GM12878 (cell line): Measurements from ENCODE around the gene HOXC13. TPM values are rescaled to one million over a fixed set of nuclear protein-coding genes. Genes with fewer than 3 reads are reported as not detected.

Experiments
- ATAC-seq: fragments of 200-7000 bp; cut with Tn5 transposase; 3 replicates; pipeline ENCODE4 v1.9.1; 2020; ENCODE audit warnings: mild to moderate bottlenecking, moderate library complexity
- BruUV-seq: library from RNA; stranded (reverse); fragments of 400-500 nt; replicated peaks from 2 replicates; lab custom pipeline; 2021; lab: Mats Ljungman, UMichigan
- CTCF ChIA-PET: fragments of 300-600 bp; sonication (Branson Sonifier 250); formaldehyde crosslinking; extraction: SDS; loops from one replicate; lab custom pipeline; 2021; ENCODE audit warnings: inconsistent platforms; lab: Yijun Ruan, JAX
- POLR2A ChIA-PET: fragments of 350-600 bp; formaldehyde crosslinking; extraction: SDS; loops from one replicate; lab custom pipeline; 2021; ENCODE audit warnings: inconsistent platforms; lab: Charles Lee
- RAD21 ChIA-PET: fragments of 300-600 bp; sonication (Branson Sonifier 250); formaldehyde crosslinking; loops from one replicate; lab custom pipeline; 2023; ENCODE audit warnings: antibody characterized with exemption; ENCODE audit not compliant: unreplicated experiment; lab: Charles Lee
- SMC1A ChIA-PET: fragments of 300-600 bp; sonication (Branson Sonifier 250); formaldehyde crosslinking; loops from one replicate; lab custom pipeline; 2023; ENCODE audit not compliant: unreplicated experiment, uncharacterized antibody; lab: Charles Lee
- DNase-seq: peaks from one replicate; pipeline ENCODE4 v3.0.0-alpha.2; 2011; ENCODE audit warnings: low read depth, low spot score
- FAIRE-seq: peaks from 3 replicates; lab custom pipeline; 2011; peaks lifted over from hg19 to GRCh38; lab: Jason Lieb, UNC
- H2AFZ ChIP-seq: 2 replicates; pipeline ENCODE4 v1.6.0; 2011; ENCODE audit warnings: low read depth, low read length, control low read depth; ENCODE audit not compliant: control insufficient read depth
- H3K27ac ChIP-seq: 2 replicates; pipeline ENCODE4 v1.5.1; 2011; ENCODE audit warnings: control low read depth; ENCODE audit not compliant: control insufficient read depth, insufficient read depth
- H3K27me3 ChIP-seq, 2 experiments: replicated peaks in 1 of 2; 2 replicates each; pipeline versions ENCODE4 v1.6.0 to v1.6.1; 2011; ENCODE audit warnings: low read length in 1 of 2; ENCODE audit not compliant: control insufficient read depth in 2 of 2, insufficient read depth in 2 of 2
- H3K36me3 ChIP-seq, 2 experiments: 2 replicates each; pipeline ENCODE4 v1.5.1; 2011; ENCODE audit warnings: low read length in 1 of 2; ENCODE audit not compliant: control insufficient read depth in 2 of 2, insufficient read depth in 2 of 2
- H3K4me1 ChIP-seq: 2 replicates; pipeline ENCODE4 v1.6.1; 2011; ENCODE audit warnings: mild to moderate bottlenecking, low read length, moderate library complexity, mixed read lengths; ENCODE audit not compliant: control insufficient read depth, insufficient read depth
- H3K4me2 ChIP-seq: 2 replicates; pipeline ENCODE4 v1.6.0; 2011; ENCODE audit warnings: control low read depth; ENCODE audit not compliant: control insufficient read depth, insufficient read depth
- H3K4me3 ChIP-seq: fragments of 200-600 bp; sonication (generic); 2 replicates; pipeline ENCODE4 v1.5.1; 2016
- H3K79me2 ChIP-seq: 2 replicates; pipeline ENCODE4 v1.6.0; 2011; ENCODE audit warnings: low read length; ENCODE audit not compliant: control insufficient read depth, insufficient read depth
- H3K9ac ChIP-seq: 2 replicates; pipeline ENCODE4 v1.8.0; 2011; ENCODE audit warnings: low read length, control low read depth, mixed read lengths; ENCODE audit not compliant: control insufficient read depth, insufficient read depth
- H3K9me3 ChIP-seq: replicated peaks from 3 replicates; pipeline ENCODE4 v1.5.1; 2011; ENCODE audit warnings: mild to moderate bottlenecking, low read length; ENCODE audit not compliant: control insufficient read depth, insufficient read depth
- H4K20me1 ChIP-seq: 2 replicates; pipeline ENCODE4 v1.6.0; 2011; ENCODE audit not compliant: control insufficient read depth, insufficient read depth
- BRCA1 ChIP-seq: IDR thresholded peaks from 2 replicates; pipeline ENCODE4 v1.6.1; 2011; ENCODE audit warnings: low read depth, low read length, improper control_type of control experiment
- CBX3 ChIP-seq: fragments of 200-600 bp; sonication (generic); IDR thresholded peaks from 2 replicates; pipeline ENCODE4 v1.6.1; 2016; ENCODE audit warnings: low read depth, borderline replicate concordance
- CEBPZ ChIP-seq: fragments of 150-350 bp; IDR thresholded peaks from 2 replicates; pipeline ENCODE4 v1.6.1; 2016; ENCODE audit warnings: low read depth, low read length
- DPF2 ChIP-seq: fragments of 450-650 bp; IDR thresholded peaks from 2 replicates; pipeline ENCODE4 v1.6.1; 2017; ENCODE audit warnings: mild to moderate bottlenecking
- EP300 ChIP-seq, 2 experiments: fragments of 150-350 bp in 1 of 2; IDR thresholded peaks; 2 replicates each; pipeline ENCODE4 v1.6.1; 2011 to 2012; ENCODE audit warnings: low read depth in 2 of 2, low read length in 2 of 2, borderline replicate concordance in 1 of 2, improper control_type of control experiment in 1 of 2, inconsistent platforms in 1 of 2; ENCODE audit not compliant: control insufficient read depth in 1 of 2
- NFXL1 ChIP-seq: fragments of 450-650 bp; IDR thresholded peaks from 2 replicates; pipeline ENCODE4 v1.6.1; 2017; ENCODE audit warnings: antibody characterized with exemption, mild to moderate bottlenecking, borderline replicate concordance
- PKNOX1 ChIP-seq: fragments of 450-650 bp; IDR thresholded peaks from 2 replicates; pipeline ENCODE4 v1.6.1; 2016; ENCODE audit warnings: mild to moderate bottlenecking
- SIX5 ChIP-seq: IDR thresholded peaks from 2 replicates; pipeline ENCODE4 v1.6.1; 2011; ENCODE audit warnings: mild to moderate bottlenecking, low read depth, low read length, moderate library complexity; ENCODE audit not compliant: severe bottlenecking
- SMARCA5 ChIP-seq: fragments of 450-650 bp; IDR thresholded peaks from 2 replicates; pipeline ENCODE4 v1.6.1; 2017; ENCODE audit warnings: mild to moderate bottlenecking
- SMC3 ChIP-seq: IDR thresholded peaks from 2 replicates; pipeline ENCODE4 v1.6.1; 2011; ENCODE audit warnings: low read length, improper control_type of control experiment, borderline replicate concordance
- SREBF2 ChIP-seq: IDR thresholded peaks from 2 replicates; pipeline ENCODE4 v1.6.1; 2012; ENCODE audit warnings: mild to moderate bottlenecking, low read length
- TCF12 ChIP-seq: IDR thresholded peaks from 2 replicates; pipeline ENCODE4 v1.6.1; 2011; ENCODE audit warnings: low read depth, mild to moderate bottlenecking, low read length
- USF1 ChIP-seq: IDR thresholded peaks from 2 replicates; pipeline ENCODE4 v1.6.1; 2011; ENCODE audit warnings: borderline replicate concordance, low read depth, mild to moderate bottlenecking, moderate library complexity, mixed read lengths, low read length; ENCODE audit not compliant: insufficient read depth; ENCODE audit errors: extremely low read length
- ZBTB33 ChIP-seq: fragments of 450-650 bp; IDR thresholded peaks from 2 replicates; pipeline ENCODE4 v1.6.1; 2017; ENCODE audit warnings: mild to moderate bottlenecking
- ZNF217 ChIP-seq: fragments of 450-650 bp; IDR thresholded peaks from 2 replicates; pipeline ENCODE4 v1.6.1; 2017; ENCODE audit warnings: antibody characterized with exemption, mild to moderate bottlenecking
- ZNF274 ChIP-seq: IDR thresholded peaks from one replicate; pipeline ENCODE4 v1.8.0; 2011; ENCODE audit not compliant: insufficient read length, insufficient read depth
- WGBS: methylation state at CpG from one replicate; pipeline ENCODE4 v1.1.6; 2016; ENCODE audit warnings: low lambda C conversion rate; ENCODE audit not compliant: insufficient replicate concordance, insufficient coverage; ENCODE audit errors: missing lambda C conversion rate; 5-methylcytosine and 5-hydroxymethylcytosine counted together
- in situ Hi-C: fragments of 300-500 bp; cut with MboI; formaldehyde crosslinking; loops from 9 replicates; pipeline ENCODE4 v1.14.3; 2018; ENCODE audit warnings: mixed read lengths
- intact Hi-C: fragments of 100-400 bp; cut with micrococcal nuclease; formaldehyde crosslinking; loops from one replicate; pipeline ENCODE4 v1.14.2; 2022; ENCODE audit not compliant: unreplicated experiment
- polyA plus RNA-seq, 11 experiments: library from polyadenylated mRNA; depleted of rRNA in 4 of 11; unstranded in 6 of 11; stranded (reverse) in 5 of 11; fragments of >200 nt; fragmentation: Nextera tagmentation in 4 of 11; fragmentation: Illumina TruSeq in 1 of 11; extraction: Ambion mirVana in 4 of 11; extraction: Trizol in 1 of 11; gene quantifications; 1 replicate in 1 of 11; 2 replicates in 10 of 11; pipeline versions ENCODE4 v1.2.1 to v1.2.3, GENCODE V29; 2011 to 2016; ENCODE audit warnings: inconsistent platforms in 2 of 11, missing spikeins in 2 of 11, low read depth in 1 of 11
- total RNA-seq, 4 experiments: library from RNA; depleted of rRNA in 3 of 4; stranded (reverse); fragments of >200 nt in 3 of 4; fragmentation: Illumina TruSeq in 1 of 4; extraction: Trizol in 1 of 4; gene quantifications; 2 replicates each; pipeline versions ENCODE4 v1.2.1 to v1.2.3, GENCODE V29; 2013 to 2021

Gene HOXC13
- total and polyA plus RNA-seq, 10 of the 15 experiments (the other 5 are each of a cell fraction or from before 2014, with no cell fraction given): not detected

- Histone ChIP-seq H3K36me3 (no peaks in the 10 kb centered on the region), H3K4me1 (peaks cover 22% of the 10 kb centered on the region), H3K27ac (no peak overlapping the region), H3K79me2 (no peaks in the 10 kb centered on the region), H4K20me1 (no peaks in the 10 kb centered on the region), H3K9me3 (no peaks in the 10 kb centered on the region; the same call in 1 of the 3 replicates), H3K9ac (no peak overlapping the region), H3K4me3 (no peak overlapping the region), H3K4me2 (no peak overlapping the region), H3K27me3 (peaks cover 22 to 29% of the 10 kb centered on the region in 2 experiments), H2AFZ (no peak overlapping the region)
- SMC1A ChIA-PET: no interaction called here
- POLR2A ChIA-PET: no interaction called here
- RAD21 ChIA-PET: no interaction called here
- DNase-seq: no peak
- in situ Hi-C loops (no loop called here), intact Hi-C loops (no loop called here)
- 34% methylated on average over 14 of the region's 15 CpGs for WGBS
- FAIRE-seq: no peak
- no TSS peak for BruUV-seq
- TF ChIP-seq SMC3 (no peak), EP300 (IDR thresholded peaks at IDR 0.05; ENCODE audit: borderline replicate concordance in 1 of 2, control insufficient read depth in 1 of 2, low read depth in 2 of 2, low read length in 2 of 2) (no peak), CBX3 (no peak), CEBPZ (no peak), NFXL1 (no peak), SMARCA5 (no peak), SIX5 (no peak), BRCA1 (no peak), ZNF274 (no peak), USF1 (no peak), PKNOX1 (no peak), ZBTB33 (no peak), ZNF217 (no peak), DPF2 (no peak), SREBF2 (no peak), TCF12 (no peak)
- ATAC-seq: no peak
- CTCF ChIA-PET: interaction anchor here (0.7 kb wide), 1 partner anchor 238 kb away, joined by 3 read pairs; no protein-coding TSS in a partner anchor
Measured at GRCh38 chr12:53978477-53979356, 40.1 kb downstream of the HOXC13 start.
